GM18909 (cell line): Measurements from ENCODE around the gene RPS28.
"Not testable (repeated sequence)": the region's sequence is repeated elsewhere in the genome, so short reads cannot be mapped to it uniquely, and the experiment has no call there.

Source experiments
- ATAC-seq: cut with Tn5 transposase; IDR thresholded peaks from one replicate; pipeline ENCODE4 v1.9.1; 2021; ENCODE audit warnings: mild to moderate bottlenecking; ENCODE audit not compliant: unreplicated experiment, poor library complexity

Gene RPS28

DNA sequence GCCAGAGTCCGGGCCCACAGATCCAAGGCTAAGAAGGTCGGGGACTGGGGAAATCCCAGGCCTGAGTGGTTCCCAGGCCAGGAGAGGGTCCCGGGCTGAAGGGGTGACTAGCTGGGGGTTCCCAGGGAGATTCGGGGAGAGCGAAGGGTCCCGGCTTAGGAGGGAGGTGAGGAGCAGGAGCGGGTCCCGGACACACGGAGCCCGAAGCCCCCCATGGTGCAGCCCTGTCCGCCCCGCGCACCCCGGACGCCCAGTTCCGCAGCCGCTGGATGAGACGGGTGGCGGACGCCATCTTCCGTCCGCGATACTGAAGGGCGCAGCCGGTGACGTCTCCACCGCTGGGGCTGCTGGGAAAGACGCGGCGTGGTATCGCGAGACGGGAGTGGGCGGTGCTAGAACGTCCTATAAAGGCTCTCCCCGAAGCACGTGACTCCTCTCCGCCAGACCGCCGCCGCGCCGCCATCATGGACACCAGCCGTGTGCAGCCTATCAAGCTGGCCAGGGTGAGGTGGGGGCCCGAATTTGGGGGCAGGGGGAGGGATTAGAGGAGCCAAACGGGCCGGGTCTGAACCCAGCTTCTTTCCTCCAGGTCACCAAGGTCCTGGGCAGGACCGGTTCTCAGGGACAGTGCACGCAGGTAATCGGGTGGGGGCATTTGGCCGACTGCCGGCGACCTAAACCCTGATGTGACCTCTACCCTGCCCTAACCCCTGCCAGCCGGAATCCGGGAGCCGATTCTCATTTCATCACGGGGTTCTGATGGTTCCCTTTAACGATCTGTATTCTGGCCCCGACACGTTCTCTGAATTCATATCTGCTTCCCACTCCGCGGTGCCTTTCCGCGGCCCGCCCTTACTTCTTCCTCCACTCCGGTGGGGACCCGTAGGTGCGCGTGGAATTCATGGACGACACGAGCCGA is at the start of gene RPS28, which contains the start of gene NDUFA7:
TSS of gene RPS28 (plus strand) at position 430 of the 919 bp plus-strand sequence. CDS start at position 465, 35 bp downstream.
TSS of gene NDUFA7 (minus strand) at position 309 of the 919 bp plus-strand sequence. CDS start at position 292, 17 bp downstream.
- ATAC-seq = peak; percentile 93

DNA sequence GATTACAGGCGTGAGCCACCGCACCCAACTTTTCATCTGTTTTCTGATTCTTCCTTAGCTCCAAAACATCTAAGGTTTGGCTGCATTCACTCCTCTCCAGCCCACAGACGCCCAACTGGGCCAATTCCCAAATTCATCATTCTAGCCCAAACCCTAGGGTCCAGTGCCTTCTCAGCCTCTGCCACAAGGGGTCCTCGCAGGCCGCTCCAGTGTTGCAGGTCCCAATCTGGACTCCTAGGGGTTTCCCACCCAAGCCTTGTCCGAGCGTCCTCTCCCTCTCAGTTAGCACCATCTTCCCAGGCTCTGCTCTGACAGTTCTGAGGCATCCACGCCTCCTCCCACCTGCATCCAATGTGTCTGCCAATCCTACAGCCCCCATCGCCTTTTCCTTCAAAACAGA is 44.8 kb upstream of the RPS28 start:
- not testable (repeated sequence) for ATAC-seq

DNA sequence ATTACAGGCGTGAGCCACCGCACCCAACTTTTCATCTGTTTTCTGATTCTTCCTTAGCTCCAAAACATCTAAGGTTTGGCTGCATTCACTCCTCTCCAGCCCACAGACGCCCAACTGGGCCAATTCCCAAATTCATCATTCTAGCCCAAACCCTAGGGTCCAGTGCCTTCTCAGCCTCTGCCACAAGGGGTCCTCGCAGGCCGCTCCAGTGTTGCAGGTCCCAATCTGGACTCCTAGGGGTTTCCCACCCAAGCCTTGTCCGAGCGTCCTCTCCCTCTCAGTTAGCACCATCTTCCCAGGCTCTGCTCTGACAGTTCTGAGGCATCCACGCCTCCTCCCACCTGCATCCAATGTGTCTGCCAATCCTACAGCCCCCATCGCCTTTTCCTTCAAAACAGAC is 30.0 kb upstream of the RPS28 start:
- not testable (repeated sequence) for ATAC-seq

DNA sequence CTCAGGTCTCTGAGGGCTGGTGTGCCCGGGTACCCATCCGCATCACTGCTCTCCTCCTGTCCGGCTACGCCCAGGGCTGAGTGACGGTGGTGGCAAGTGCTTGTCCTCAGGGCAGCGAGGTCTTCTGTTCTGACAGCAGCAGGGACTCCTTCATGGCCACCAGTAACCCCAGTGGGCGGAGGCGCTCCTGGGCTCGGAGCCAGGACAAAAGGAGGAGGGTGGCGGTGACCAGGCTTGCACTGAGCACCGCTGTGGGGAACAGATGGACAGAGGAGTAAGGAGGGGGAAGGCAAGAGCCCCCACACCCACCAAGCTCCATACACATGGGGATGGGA is 19.0 kb upstream of the RPS28 start:
- no peak for ATAC-seq

DNA sequence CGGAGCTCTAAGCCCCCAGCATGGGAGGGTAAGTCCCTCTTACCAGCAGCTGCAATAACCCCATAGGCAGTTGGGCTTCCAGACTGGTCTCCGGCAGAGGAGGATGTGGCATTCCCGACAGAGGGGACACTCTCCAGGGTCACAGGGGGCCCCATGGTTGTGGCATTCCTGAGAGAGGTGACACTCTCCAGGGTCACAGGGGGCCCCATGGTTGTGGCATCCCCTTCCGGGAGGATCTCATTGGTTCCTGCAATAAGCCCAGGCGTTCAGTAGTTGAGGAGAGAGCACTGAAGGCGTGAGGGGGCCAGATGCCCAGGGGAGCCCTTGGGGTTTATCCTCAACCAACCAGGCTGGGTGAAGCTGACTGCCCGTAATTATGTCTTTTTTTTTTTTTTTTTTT is 18.6 kb upstream of the RPS28 start:
- no peak for ATAC-seq

DNA sequence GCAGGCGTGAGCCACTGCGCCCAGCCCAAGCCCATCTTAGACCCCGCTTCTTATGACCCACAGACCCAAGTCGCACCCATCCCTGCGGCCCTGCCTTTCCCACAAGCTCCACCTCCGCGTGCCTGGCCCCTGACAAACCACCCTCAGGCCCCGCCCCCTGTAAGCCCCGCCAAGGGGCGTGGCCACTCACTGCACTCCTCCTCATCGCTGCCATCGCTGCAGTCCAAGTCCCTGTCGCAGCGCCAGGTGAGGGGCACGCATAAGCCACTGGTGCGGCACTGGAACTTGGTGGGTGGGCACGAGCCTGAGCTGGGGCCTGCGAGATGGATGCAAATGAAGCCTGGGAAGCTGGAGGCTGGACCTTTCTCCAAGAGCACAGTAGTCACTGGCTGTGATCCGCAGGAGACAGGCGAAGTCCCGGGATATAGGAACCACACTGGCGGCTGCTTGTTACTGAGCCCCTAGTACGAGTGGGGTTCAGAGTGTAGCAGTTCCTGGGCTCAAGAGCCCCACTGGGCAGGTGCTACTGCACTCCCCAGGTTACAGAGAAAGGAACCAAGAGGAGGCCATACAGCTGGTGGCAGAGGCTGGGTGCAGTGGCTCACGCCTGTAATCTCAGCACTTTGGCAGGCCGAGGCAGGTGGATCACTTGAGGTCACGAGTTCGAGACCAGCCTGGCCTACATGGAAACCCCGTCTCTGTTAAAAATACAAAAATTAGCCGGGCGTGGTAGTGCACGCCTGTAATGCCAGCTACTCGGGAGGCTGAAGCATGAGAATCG is 16.3 kb upstream of the RPS28 start:
- no peak for ATAC-seq

DNA sequence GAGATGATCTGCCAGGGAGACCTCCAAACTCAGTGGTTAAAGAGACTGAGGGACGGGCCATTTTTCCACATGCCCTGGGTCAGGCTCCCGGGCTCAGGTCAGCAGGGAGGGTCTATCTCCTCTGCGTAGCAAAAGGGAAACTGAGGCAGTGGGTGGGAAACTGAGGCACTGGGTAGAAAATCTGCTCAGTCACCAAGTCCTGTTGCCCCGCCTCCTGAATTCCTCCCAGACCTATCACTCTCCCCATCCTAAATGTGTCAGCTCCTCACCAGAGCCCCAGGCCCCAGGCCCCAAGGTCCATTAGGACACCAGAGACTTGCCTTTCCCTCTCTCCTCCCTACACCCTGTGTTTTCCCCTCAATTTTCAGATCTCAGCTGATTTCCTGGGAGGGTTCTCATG is 15.5 kb upstream of the RPS28 start:
- no peak for ATAC-seq

DNA sequence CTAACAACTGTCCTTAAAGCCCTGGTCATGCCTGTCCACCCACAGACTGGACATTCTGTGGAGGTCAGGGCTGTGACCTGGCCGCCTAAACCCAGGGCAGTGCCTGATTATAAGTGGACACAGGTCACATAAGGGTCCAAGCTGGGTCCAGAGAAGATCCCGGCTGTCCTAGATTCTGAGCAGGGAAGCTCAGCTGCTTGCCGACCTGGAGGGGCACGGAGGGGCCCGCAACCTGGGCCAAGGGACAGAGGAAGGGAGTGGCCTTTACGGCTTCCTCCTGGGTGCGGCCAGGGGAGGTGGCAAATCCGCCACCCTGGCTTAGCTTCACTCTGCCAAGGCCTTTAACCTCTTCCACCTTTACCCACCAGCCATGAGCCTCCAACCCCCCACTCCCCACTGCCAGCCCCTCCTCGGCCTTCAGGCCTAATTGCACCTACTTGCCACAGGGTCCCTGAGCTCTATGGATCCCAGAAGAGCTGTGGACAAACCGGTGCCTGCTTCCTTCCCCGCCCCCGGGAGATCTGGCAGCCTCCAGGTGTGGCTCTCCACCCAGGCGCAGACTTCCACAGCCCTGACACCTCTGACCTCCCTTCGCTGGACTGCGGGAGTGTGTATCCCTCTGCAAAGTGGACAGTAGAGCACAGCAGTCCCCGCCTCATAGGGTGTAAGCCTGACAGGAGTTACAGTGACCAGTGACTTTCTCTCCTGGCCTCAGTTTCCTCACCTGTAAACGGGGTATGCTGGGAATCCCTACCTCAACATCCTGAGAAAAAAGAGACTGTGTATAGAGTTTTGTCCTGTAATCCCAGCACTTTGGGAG is 14.9 kb upstream of the RPS28 start:
- ATAC-seq = no peak

DNA sequence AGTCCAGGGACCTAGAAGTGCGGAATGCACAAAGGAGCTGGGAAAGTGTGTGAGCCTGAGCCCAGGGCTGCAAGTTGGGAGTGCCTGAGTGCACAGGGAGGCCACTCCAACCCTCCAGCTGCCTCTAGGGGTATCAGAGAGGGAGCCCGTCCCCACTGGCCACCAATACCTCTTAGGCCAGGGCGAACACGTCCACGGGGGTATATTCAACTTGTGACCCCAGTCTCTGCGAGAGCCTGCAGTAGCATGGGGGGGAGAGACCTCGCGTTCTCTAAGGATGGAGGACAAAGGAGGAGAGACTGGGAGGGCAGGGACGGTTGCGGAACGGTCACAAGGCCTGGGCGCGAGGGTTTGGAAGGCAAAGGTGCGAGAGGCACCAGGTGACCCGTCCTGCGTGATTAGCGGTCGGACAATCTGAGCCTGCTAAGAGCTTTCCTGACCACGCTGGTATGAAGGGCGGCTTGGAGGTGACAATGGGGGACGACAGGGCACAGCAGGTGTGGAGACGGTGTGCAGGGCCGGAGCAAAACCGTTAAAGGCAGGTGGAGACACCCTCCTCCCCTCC is 13.8 kb upstream of the RPS28 start:
- no peak for ATAC-seq

DNA sequence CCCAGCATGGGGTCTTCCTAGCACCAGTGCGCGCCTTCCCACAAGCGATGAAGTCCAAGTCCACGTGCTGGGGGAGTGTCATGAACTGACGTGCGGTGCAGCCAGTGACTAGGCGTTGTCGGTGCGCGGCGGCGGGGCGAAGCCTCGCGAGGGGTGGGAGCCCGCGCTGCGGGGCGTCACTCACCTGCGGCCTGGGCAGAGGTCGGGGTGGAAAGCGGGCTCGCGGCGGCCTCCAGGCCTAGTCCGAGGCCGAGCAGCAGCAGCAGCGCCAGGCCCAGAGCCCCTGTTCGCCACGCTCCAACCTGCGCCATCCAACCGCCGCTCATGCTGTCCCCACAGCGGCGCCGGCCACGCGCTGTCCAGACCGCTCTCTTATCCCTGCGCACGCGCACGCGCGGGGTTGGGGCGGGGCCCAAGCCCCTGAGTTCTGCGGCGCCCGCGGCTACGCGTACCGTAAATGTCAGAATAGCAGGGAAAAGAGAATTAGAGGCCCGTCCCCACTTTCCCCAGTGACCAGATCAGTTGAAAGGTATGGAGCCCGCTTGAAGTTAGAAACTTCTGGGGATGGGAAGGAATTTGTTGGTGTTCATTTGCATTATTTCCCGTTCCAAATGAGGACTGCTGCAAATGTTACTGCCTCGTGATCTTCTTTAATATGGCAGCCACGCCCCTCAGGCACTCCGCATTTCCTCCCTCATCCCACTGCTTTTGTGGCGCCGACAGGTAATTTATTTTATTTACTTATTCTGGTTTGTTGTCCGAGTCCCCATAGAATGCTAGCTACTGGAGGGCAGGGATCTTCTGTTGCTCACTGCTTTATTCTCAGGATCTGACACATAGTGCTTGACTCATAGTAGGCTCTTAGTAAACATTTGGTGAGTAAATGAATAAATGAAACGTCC is 13.1 kb upstream of the RPS28 start, which contains the start of gene CD320:
TSS of gene CD320 (minus strand) at position 394 of the 902 bp plus-strand sequence. CDS start at position 326, 68 bp downstream.
- peak; percentile 78 for ATAC-seq

DNA sequence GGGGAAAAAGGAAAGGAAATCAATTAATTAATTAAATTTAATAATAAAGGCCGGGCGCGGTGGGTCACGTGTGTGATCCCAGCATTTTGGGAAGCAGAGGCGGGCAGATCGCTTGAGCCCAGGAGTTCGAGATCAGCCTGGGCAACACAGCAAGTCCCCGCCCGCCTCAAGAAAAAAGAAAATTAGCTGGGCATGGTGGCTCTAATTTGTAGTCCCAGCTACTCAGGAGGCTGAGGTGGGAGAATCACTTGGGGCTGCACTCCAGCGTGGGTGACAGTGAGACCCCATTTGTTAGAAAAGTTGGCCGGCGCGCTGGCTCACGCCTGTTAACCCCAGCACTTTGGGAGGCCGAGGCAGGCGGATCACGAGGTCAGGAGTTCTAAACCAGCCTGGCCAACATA is 12.4 kb upstream of the RPS28 start:
- ATAC-seq = no peak

DNA sequence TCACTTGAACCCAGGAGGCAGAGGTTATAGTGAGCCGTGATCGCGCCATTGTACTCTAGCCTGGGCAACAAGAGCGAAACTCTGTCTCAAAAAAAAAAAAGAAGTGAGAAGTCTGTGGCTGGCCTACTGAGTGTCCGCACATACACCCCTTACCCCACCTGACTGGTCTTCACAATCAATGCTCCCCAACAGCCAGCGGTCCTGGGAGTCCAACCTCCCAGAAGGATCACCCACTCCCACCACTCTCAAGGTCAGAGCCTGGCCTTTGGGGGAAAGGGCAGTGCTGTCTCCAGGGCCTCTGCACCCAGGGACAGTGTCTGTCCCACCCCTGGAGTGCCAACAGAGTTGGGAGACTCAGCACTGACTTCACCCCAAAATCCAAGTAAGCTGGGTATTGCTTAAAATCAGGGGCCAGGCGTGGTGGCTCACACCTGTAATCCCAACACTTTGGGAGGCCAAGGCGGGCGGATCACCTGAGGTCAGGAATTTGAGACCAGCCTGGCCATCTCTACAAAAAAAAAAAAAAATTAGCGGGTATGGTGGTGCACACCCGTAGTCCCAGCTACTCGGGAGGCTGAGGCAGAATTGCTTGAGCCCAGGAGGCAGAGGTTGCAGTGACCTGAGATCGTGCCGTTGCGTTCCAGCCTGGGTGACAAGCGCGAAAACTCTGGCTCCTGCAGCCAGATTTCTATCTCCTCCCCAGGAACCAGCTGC is 10.8 kb upstream of the RPS28 start:
- ATAC-seq = no peak

DNA sequence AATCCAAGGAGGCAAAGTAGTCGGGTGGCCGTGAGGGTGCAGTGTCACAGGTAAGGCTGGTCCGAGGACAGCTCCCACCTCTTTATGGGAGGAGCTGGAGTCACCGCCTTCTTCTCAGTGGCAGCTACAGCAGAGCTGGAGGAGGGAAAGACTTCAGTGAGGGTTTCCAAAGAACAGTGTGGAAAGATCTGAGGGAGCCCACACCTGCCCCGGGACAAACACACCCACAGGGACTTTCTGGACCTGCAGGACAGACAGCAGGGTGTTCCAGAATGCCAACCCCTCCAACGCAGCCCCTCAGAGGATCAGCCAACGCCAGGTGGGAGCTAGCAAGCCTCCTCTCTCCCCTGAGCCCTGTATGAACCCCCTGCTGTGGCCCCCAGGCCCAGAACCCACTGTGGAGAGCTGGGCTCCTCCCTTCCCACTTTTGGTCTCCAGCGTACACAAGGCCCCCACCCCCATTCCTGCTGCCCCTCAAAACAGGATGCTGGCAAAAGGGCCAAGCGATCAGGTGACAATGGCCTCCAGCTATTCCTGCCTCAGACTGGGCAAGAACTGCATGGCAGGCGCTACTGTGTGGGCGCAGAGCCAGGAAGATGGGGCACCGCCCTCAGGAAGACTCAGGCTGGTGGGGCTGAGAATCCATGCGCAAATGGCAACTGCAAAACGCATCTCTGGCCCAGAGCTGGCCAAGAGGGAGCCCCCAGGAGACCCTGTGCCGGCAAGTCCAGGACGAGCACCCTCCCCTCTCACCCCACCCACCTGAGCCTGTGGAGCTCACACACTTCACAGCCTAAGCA is 9.6 kb upstream of the RPS28 start:
- ATAC-seq = no peak

DNA sequence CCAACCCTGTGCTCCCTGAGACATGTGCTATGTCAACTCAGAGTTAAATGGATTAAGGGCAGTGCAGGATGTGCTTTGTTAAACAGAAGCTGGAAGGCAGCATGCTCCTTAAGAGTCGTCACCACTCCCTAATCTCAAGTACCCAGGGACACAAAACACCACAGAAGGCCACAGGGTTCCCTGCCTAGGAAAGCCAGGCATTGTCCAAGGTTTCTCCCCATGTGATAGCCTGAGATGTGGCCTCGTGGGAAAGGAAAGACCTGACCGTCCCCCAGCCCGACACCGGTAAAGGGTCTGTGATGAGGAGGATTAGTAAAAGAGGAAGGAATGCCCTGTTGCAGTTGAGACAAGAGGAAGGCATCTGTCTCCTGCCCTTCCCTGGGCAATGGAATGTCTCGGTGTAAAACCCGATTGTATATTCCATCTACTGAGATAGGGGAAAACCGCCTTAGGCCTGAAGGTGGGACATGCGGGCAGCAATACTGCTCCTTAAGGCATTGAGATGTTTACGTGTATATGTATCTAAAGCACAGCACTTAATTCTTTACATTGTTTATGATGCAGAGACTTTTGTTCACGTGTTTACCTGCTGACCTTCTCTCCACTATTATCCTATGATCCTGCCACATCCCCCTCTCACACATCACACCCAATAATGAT is 6.2 kb upstream of the RPS28 start:
- not testable (repeated sequence) for ATAC-seq

DNA sequence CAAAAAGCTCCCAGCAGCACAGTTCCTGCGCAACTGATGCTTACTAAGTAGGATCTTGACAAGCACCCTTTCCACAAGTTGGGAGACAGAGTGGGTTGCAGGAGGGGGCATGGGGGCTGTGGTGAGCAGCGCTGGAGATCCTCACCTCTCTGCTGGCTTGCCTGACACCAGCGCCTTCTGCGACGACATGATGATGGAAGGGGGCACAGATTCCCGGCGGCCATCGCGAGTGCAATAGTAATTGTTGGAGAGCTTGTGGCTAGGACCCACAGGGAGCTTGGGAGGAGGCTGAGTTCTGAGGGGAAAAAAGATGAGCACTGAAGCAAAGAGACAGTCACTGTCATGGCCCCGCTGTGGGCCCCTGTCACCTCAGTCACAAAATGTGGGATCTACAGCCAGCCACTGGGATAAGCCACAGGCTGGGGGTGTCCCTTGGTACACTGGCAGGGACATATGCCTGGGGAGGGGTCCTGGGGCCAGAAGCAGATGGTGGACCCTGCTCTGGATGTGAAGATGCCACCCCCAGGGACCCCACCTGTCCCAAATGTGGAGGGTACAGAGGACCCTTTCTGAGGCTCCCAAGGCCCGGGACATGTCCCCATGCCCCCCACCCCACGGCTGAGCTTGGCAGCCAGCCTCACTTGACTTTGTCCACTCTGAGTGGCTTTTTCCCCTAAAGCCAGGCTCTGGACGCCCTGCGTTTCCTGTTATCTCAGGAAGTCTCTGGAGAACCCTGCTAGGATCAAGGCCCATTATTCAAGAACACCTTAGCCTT is 4.8 kb upstream of the RPS28 start:
- ATAC-seq = no peak

DNA sequence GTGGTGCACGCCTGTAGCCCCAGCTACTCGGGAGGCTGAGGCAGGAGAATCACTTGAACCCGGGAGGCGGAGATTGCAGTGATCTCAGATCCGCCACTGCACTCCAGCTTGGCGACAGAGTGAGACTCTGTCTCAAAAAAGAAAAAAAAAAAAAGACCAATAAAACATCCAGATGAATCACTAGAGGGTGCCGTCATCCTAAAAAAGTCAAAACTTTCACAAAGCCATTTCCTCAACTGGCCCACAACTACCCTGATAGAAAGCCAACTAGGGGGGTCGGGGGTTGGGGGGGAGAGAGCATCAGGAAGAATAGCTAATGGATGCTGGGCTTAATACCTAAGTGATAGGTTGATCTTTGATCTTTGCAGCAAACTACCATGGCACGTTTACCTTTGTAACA is 2.5 kb upstream of the RPS28 start:
- ATAC-seq = not testable (repeated sequence)
